Endothelial cell of umbilical vein (primary cell): ENCODE data around the gene FANCI.

Experiments used
- CTCF ChIP-seq, 2 donors: IDR thresholded peaks; 1 replicate in 1 of 2; 2 replicates in 1 of 2; pipeline ENCODE4 v1.5.1; 2011; ENCODE audit warnings: low read length in 2 of 2, mild to moderate bottlenecking in 2 of 2, moderate library complexity in 2 of 2, control low read depth in 1 of 2, inconsistent platforms in 1 of 2, low read depth in 1 of 2; ENCODE audit not compliant: insufficient read depth in 1 of 2; ENCODE audit errors: extremely low read depth in 1 of 2
- EZH2 ChIP-seq: IDR thresholded peaks from 2 replicates; pipeline ENCODE4 v1.6.1; 2012; ENCODE audit warnings: borderline replicate concordance, low read depth, mild to moderate bottlenecking, moderate library complexity, low read length, inconsistent platforms; ENCODE audit not compliant: severe bottlenecking
- FOS ChIP-seq: IDR thresholded peaks from 2 replicates; pipeline ENCODE4 v1.6.1; 2011; ENCODE audit warnings: mild to moderate bottlenecking, low read length, moderate library complexity, borderline replicate concordance; ENCODE audit not compliant: insufficient read depth
- GATA2 ChIP-seq: IDR thresholded peaks from 2 replicates; pipeline ENCODE4 v1.7.0; 2011; ENCODE audit warnings: low read depth, mild to moderate bottlenecking, moderate library complexity, mixed read lengths, low read length; ENCODE audit not compliant: insufficient read length, insufficient read depth
- JUN ChIP-seq: IDR thresholded peaks from 2 replicates; pipeline ENCODE4 v1.6.1; 2011; ENCODE audit warnings: borderline replicate concordance, low read depth; ENCODE audit not compliant: insufficient read length, insufficient read depth
- MAX ChIP-seq: IDR thresholded peaks from 2 replicates; pipeline ENCODE4 v1.6.1; 2011; ENCODE audit not compliant: insufficient read depth, insufficient read length
- POLR2A ChIP-seq: IDR thresholded peaks from 2 replicates; pipeline ENCODE4 v1.6.1; 2012; ENCODE audit warnings: low read depth, mild to moderate bottlenecking, control low read depth, low read length
- POLR2AphosphoS5 ChIP-seq: IDR thresholded peaks from 2 replicates; pipeline ENCODE4 v1.6.1; 2012; ENCODE audit warnings: low read depth, mild to moderate bottlenecking, control low read depth, low read length, moderate library complexity; ENCODE audit not compliant: insufficient read depth

- TF ChIP-seq CTCF (IDR thresholded peaks at IDR 0.05; ENCODE audit: extremely low read depth in 1 of 2, insufficient read depth in 1 of 2, low read depth in 1 of 2, low read length in 2 of 2): peak; percentile 76 to 88
- TF ChIP-seq POLR2A: no peak
- peak; percentile 14 for TF ChIP-seq EZH2
- no peak for TF ChIP-seq MAX
- TF ChIP-seq FOS: no peak
- TF ChIP-seq GATA2: no peak
- no peak for TF ChIP-seq POLR2AphosphoS5
- no peak for TF ChIP-seq JUN
Measured at GRCh38 chr15:89358755-89359439, 115.1 kb downstream of the FANCI start.
